ENCODE results near the gene MGA. TPM values are rescaled to one million over a fixed set of nuclear protein-coding genes. Genes with fewer than 3 reads are reported as not detected.

Gene MGA
- total RNA-seq, 4 donors from 2014 or later: 25.3 to 39.4 (median 31.5) TPM

- Histone ChIP-seq H3K36me3 (peaks cover 69 to 84% (median 82%) of the 10 kb centered on the region in 4 donors), H3K9me3 (no peaks in the 10 kb centered on the region), H3K4me1 (peaks cover 3 to 7% (median 5%) of the 10 kb centered on the region in 4 donors), H3K27me3 (no peaks in the 10 kb centered on the region), H3K4me3 (no peak overlapping the region), H3K27ac (replicated peaks in 1 of 4) (no peak overlapping the region)
- no peak for TF ChIP-seq POLR2A (IDR thresholded peaks at IDR 0.05; ENCODE audit: low read depth)
- no peak for TF ChIP-seq CTCF (IDR thresholded peaks at IDR 0.05)
- TF ChIP-seq EP300 (IDR thresholded peaks at IDR 0.05): no peak
- no peak for TF ChIP-seq POLR2AphosphoS5 (IDR thresholded peaks at IDR 0.05)
- no peak for DNase-seq (ENCODE audit: extremely low spot score)
- intact Hi-C loops (cut with DNase I): no loop called here
- WGBS: 91% methylated on average over 6 of the region's 6 CpGs
Observed at GRCh38 chr15:41822471-41822870, 162.3 kb downstream of the MGA start.

Small RNA genes lying within 50 kb of the gene (small RNA-seq; reads per million reads assigned to genes)
- 0 reads per million in 3 donors for gene MIR626

Other genes with a start within 250 kb of the MGA start
- 10 to 100 TPM; 31.5 to 37.7 (median 35.9) TPM for gene RTF1, start 243.3 kb upstream of the MGA start, total RNA-seq
- 1 to 10 TPM in 1 of 4 donors, under 1 TPM in 3; 0.83 to 2.5 (median 0.97) TPM for gene ITPKA, start 166.5 kb upstream of the MGA start, total RNA-seq
- gene LTK, start 146.6 kb upstream of the MGA start, total RNA-seq: 1 to 10 TPM in 1 of 4 donors, under 1 TPM in 2, not detected in 1; 0.33 to 2.4 (median 0.69) TPM
- 10 to 100 TPM; 11.2 to 46.6 (median 28.0) TPM for gene RPAP1, start 116.1 kb upstream of the MGA start, total RNA-seq
- 1 to 10 TPM; 4.6 to 8.7 (median 7.1) TPM for gene TYRO3, start 101.2 kb upstream of the MGA start, total RNA-seq
- 10 to 100 TPM; 18.2 to 54.6 (median 42.9) TPM for gene MAPKBP1, start 114.1 kb downstream of the MGA start, total RNA-seq
- 1 to 10 TPM; 6.2 to 9.6 (median 7.5) TPM for gene JMJD7, start 167.7 kb downstream of the MGA start, total RNA-seq
- 1 to 10 TPM in 3 of 4 donors, under 1 TPM in 1; 0.91 to 6.6 (median 2.5) TPM for gene PLA2G4B, start 178.4 kb downstream of the MGA start, total RNA-seq
- gene SPTBN5, start 233.6 kb downstream of the MGA start, total RNA-seq: 1 to 10 TPM in 2 of 4 donors, under 1 TPM in 2; 0.17 to 1.2 (median 0.68) TPM

Measured in esophagus muscularis mucosa (tissue), 4 donors.